Spleen (tissue), 7 donors: ENCODE data around the gene SYNGR1.

ENCODE experiments used
- POLR2A ChIP-seq, 3 donors: fragments of 450-650 bp; IDR thresholded peaks; one replicate each; pipeline ENCODE4 v1.5.1; 2017; ENCODE audit warnings: antibody characterized with exemption in 3 of 3, mild to moderate bottlenecking in 1 of 3
- TF ChIP-seq, protein P1 (sequence below), 11 experiments: fragments of 200-600 bp in 7 of 11; fragments of 450-650 bp in 4 of 11; sonication (generic) in 4 of 11; IDR thresholded peaks in 8 of 11; conservative IDR thresholded peaks in 3 of 11; 1 replicate in 7 of 11; 2 replicates in 4 of 11; pipeline versions ENCODE4 v1.4.0 to v1.8.0; 2016 to 2021; ENCODE audit warnings: antibody characterized with exemption in 11 of 11, inconsistent platforms in 4 of 11, mild to moderate bottlenecking in 1 of 11
- donor health status: DM: no; HTN: no; CAD: no; lungs with moderate emphysema.
- donor health status: DM: no; HTN: no; CAD: no.
- donor health status: DM: no; HTN: no; CAD: no.

GRCh38 chr22:39405346-39406085, 55.7 kb downstream of the SYNGR1 start:
- TF ChIP-seq, protein P1, sequence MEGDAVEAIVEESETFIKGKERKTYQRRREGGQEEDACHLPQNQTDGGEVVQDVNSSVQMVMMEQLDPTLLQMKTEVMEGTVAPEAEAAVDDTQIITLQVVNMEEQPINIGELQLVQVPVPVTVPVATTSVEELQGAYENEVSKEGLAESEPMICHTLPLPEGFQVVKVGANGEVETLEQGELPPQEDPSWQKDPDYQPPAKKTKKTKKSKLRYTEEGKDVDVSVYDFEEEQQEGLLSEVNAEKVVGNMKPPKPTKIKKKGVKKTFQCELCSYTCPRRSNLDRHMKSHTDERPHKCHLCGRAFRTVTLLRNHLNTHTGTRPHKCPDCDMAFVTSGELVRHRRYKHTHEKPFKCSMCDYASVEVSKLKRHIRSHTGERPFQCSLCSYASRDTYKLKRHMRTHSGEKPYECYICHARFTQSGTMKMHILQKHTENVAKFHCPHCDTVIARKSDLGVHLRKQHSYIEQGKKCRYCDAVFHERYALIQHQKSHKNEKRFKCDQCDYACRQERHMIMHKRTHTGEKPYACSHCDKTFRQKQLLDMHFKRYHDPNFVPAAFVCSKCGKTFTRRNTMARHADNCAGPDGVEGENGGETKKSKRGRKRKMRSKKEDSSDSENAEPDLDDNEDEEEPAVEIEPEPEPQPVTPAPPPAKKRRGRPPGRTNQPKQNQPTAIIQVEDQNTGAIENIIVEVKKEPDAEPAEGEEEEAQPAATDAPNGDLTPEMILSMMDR (IDR thresholded peaks at IDR 0.05 in 8 of 11, conservative IDR thresholded peaks at IDR 0.05 in 3 of 11) = no peak
- no peak for TF ChIP-seq POLR2A (IDR thresholded peaks at IDR 0.05)
